Smooth muscle cell (in vitro differentiated cells): ENCODE data around the gene BTBD2. TPM values are rescaled to one million over a fixed set of nuclear protein-coding genes. Genes with fewer than 3 reads are reported as not detected.

Experiments used
- DNase-seq: peaks from one replicate; lab custom pipeline; 2025; ENCODE audit not compliant: unreplicated experiment; lab: John Stamatoyannopoulos, UW
- H2AFZ ChIP-seq: fragments of 200-600 bp; sonication (generic); 2 replicates; pipeline ENCODE4 v1.6.0; 2016; ENCODE audit warnings: antibody characterized with exemption, low read depth, mild to moderate bottlenecking
- H3F3A ChIP-seq: fragments of 200-600 bp; sonication (generic); 2 replicates; pipeline ENCODE4 v1.6.0; 2017; ENCODE audit warnings: antibody characterized with exemption, low read depth
- H3K27ac ChIP-seq: fragments of 200-600 bp; sonication (generic); 2 replicates; pipeline ENCODE4 v1.5.1; 2016; ENCODE audit warnings: low read depth, mild to moderate bottlenecking
- H3K27me3 ChIP-seq: fragments of 200-600 bp; sonication (generic); 2 replicates; pipeline ENCODE4 v1.6.1; 2016; ENCODE audit warnings: low read depth, mild to moderate bottlenecking
- H3K36me3 ChIP-seq: fragments of 200-600 bp; sonication (generic); 2 replicates; pipeline ENCODE4 v1.5.1; 2016; ENCODE audit warnings: low read depth
- H3K4me1 ChIP-seq: fragments of 200-600 bp; sonication (generic); 2 replicates; pipeline ENCODE4 v1.5.1; 2016; ENCODE audit warnings: low read depth
- H3K4me2 ChIP-seq: fragments of 200-600 bp; sonication (generic); 2 replicates; pipeline ENCODE4 v1.6.0; 2016; ENCODE audit warnings: mild to moderate bottlenecking
- H3K4me3 ChIP-seq: fragments of 200-600 bp; sonication (generic); 2 replicates; pipeline ENCODE4 v1.5.1; 2016; ENCODE audit warnings: mild to moderate bottlenecking
- H3K79me2 ChIP-seq: fragments of 200-600 bp; sonication (generic); 2 replicates; pipeline ENCODE4 v1.6.0; 2016; ENCODE audit warnings: low read depth, mild to moderate bottlenecking
- H3K9ac ChIP-seq: fragments of 200-600 bp; sonication (generic); 2 replicates; pipeline ENCODE4 v1.6.0; 2016; ENCODE audit warnings: low read depth
- H3K9me3 ChIP-seq: fragments of 200-600 bp; sonication (generic); replicated peaks from 2 replicates; pipeline ENCODE4 v1.5.1; 2016; ENCODE audit warnings: low read depth
- H4K20me1 ChIP-seq: fragments of 200-600 bp; sonication (generic); 2 replicates; pipeline ENCODE4 v1.6.0; 2016; ENCODE audit warnings: low read depth
- WGBS: methylation state at CpG from one replicate; pipeline ENCODE4 v1.1.7; 2016; ENCODE audit warnings: low lambda C conversion rate; 5-methylcytosine and 5-hydroxymethylcytosine counted together
- polyA plus RNA-seq: library from polyadenylated mRNA; unstranded; fragments of >200 nt; fragmentation: Nextera tagmentation; extraction: Ambion mirVana; gene quantifications from 2 replicates; pipeline ENCODE4 v1.2.1, GENCODE V29; 2016
- total RNA-seq: library from RNA; depleted of rRNA; stranded (reverse); fragments of >200 nt; gene quantifications from 2 replicates; pipeline ENCODE4 v1.2.3, GENCODE V29; 2014
- TF ChIP-seq, protein P1 (sequence below): fragments of 200-600 bp; sonication (generic); IDR thresholded peaks from 2 replicates; pipeline ENCODE4 v1.5.1; 2017; ENCODE audit warnings: borderline replicate concordance, mild to moderate bottlenecking, antibody characterized with exemption; ENCODE audit not compliant: insufficient read depth, poor library complexity, severe bottlenecking

BTBD2 gene
- total and polyA plus RNA-seq, 2 experiments from 2014 or later, result 37.8 to 63.2 TPM

DNA sequence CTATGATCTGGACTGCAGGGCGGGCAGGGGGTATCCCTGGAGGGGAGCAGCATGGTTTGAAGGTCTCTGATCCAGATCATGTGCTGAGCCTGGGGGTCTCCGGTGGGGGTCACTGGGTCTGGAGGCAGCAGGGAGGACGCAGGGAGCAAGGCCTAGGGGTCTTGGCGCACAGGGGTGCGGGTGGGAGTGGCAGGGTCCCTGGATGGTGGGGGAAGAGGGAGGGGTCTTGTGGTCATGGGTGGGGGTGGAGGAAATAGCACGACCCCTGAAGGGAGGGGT lies 1.9 kb downstream of the BTBD2 start:
- peaks cover 4% of the 10 kb centered on the region for H3K79me2 ChIP-seq

DNA sequence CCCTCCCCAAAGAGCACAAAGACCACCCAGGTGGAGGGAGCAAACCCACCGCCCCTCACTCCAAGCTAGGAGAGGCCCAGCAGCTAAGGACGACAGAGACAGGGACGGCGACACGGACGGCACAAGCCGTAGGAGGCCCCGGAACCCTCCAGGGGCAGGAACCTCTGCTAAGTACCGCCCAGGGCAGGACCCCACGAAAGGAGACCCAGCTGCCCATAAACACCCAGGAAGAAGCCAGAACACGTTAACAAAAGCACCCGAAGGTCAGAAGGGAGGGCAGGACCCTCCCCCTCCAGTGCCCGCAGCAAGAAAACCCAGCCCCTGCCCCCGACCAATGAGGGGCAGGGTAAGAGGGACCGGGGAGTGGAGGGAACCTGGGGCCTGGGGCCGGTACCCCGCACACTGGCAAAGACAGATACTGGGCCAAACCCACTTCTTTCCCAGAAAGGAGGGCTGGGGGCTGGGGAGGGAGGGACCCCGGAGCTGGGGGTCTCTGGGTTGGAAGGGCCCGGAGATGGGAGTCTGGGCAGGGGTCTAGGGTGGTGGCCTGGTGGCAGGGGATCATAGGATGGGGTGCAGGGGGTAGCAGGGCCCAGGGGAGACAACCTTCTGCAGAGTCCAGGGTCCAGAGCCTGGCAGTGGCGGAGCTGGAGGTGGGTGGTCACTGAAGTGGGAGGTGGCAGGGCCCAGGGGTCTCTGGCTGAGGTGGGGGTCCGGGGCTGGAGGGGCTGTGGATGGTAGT lies 2.4 kb downstream of the BTBD2 start:
- TF ChIP-seq, protein P1, sequence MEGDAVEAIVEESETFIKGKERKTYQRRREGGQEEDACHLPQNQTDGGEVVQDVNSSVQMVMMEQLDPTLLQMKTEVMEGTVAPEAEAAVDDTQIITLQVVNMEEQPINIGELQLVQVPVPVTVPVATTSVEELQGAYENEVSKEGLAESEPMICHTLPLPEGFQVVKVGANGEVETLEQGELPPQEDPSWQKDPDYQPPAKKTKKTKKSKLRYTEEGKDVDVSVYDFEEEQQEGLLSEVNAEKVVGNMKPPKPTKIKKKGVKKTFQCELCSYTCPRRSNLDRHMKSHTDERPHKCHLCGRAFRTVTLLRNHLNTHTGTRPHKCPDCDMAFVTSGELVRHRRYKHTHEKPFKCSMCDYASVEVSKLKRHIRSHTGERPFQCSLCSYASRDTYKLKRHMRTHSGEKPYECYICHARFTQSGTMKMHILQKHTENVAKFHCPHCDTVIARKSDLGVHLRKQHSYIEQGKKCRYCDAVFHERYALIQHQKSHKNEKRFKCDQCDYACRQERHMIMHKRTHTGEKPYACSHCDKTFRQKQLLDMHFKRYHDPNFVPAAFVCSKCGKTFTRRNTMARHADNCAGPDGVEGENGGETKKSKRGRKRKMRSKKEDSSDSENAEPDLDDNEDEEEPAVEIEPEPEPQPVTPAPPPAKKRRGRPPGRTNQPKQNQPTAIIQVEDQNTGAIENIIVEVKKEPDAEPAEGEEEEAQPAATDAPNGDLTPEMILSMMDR, result no peak
- no peak overlapping the region for H3K27ac ChIP-seq
- no peaks in the 10 kb centered on the region for H3F3A ChIP-seq
- peaks cover 3% of the 10 kb centered on the region for H3K4me1 ChIP-seq
- H3K4me2 ChIP-seq, result no peak overlapping the region
- no peaks in the 10 kb centered on the region for H3K36me3 ChIP-seq
- no peak overlapping the region for H2AFZ ChIP-seq
- H3K4me3 ChIP-seq, result no peak overlapping the region
- H3K27me3 ChIP-seq, result no peaks in the 10 kb centered on the region
- 91% methylated on average over 16 of the region's 21 CpGs for WGBS
- no peak for DNase-seq
- H3K9ac ChIP-seq, result no peak overlapping the region
- H3K79me2 ChIP-seq, result peaks cover 4% of the 10 kb centered on the region
- no peaks in the 10 kb centered on the region for H3K9me3 ChIP-seq
- peaks cover 27% of the 10 kb centered on the region for H4K20me1 ChIP-seq

More for the DNA sequence above, 1.9 kb downstream of the BTBD2 start:
- no peaks in the 10 kb centered on the region for H3F3A ChIP-seq
- DNase-seq, result no peak
- no peaks in the 10 kb centered on the region for H3K36me3 ChIP-seq
- H3K9me3 ChIP-seq, result no peaks in the 10 kb centered on the region
- TF ChIP-seq, protein P1, result no peak
- WGBS, result 100% methylated on average over 2 of the region's 6 CpGs
- no peak overlapping the region for H3K9ac ChIP-seq
- peaks cover 22% of the 10 kb centered on the region for H4K20me1 ChIP-seq
- H3K27me3 ChIP-seq, result no peaks in the 10 kb centered on the region
- H3K4me3 ChIP-seq, result no peak overlapping the region
- H3K27ac ChIP-seq, result no peak overlapping the region
- H3K4me2 ChIP-seq, result no peak overlapping the region
- peaks cover 3% of the 10 kb centered on the region for H3K4me1 ChIP-seq
- no peak overlapping the region for H2AFZ ChIP-seq

DNA sequence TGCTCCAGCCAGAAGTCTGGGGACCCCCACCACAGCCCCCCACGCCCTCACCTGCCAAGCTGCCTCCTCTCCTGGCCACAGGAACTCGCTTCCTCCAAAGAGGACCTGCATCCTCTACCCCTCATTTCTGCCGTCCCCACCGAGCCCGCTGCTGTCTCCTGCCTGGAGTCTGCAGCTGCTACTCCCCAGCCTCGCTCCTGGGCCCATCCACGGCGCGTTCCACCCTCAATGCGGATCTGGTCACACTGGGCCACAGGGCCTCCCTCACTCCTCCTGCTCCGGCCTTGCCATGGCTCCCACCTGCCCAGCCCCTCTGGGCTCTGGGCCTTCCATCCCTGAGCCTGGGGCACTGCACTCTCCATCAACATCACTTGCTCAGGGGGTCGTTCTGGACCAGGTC lies 4.3 kb downstream of the BTBD2 start:
- DNase-seq, result no peak
- Histone ChIP-seq H3K9ac (no peak overlapping the region), H3K27me3 (no peaks in the 10 kb centered on the region), H3K27ac (no peak overlapping the region), H3K4me3 (no peak overlapping the region), H3K9me3 (no peaks in the 10 kb centered on the region), H3K79me2 (peaks cover 9% of the 10 kb centered on the region), H4K20me1 (peaks cover 46% of the 10 kb centered on the region), H3K4me1 (peaks cover 3% of the 10 kb centered on the region), H2AFZ (no peak overlapping the region), H3K36me3 (no peaks in the 10 kb centered on the region), H3F3A (no peaks in the 10 kb centered on the region), H3K4me2 (no peak overlapping the region)
- WGBS, result 97% methylated on average over 12 of the region's 12 CpGs
- TF ChIP-seq, protein P1, result no peak

DNA sequence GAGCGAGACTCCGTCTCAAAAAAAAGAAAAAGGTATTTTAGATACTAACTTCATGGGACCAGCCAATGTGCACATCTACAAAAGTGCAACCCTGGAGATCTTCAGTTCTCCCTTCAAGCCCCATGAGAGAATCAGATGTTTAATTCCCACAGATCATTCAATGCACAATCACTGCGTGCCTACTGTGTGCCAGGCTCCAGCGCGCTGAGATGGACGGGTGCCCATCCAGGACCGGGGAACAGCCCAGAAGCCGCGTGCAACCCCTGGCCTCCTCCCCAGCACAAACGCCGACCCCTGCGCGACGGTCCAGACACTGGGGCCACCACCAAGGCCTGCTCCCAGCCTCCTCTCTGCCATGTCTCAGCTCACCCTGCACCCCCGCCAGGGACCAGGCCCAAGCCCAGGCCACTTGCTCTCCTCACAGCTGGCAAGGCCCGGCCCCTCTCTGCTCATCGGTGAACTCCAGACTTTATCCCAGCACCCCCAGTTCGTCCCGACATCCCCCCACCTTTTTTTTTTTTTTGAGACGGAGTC lies 5.3 kb downstream of the BTBD2 start:
- Histone ChIP-seq H3K36me3 (no peaks in the 10 kb centered on the region), H3K9ac (no peak overlapping the region), H2AFZ (no peak overlapping the region), H3F3A (no peaks in the 10 kb centered on the region), H3K4me3 (no peak overlapping the region), H3K27ac (no peak overlapping the region), H3K27me3 (no peaks in the 10 kb centered on the region), H3K4me2 (no peak overlapping the region), H4K20me1 (peaks cover 56% of the 10 kb centered on the region), H3K9me3 (no peaks in the 10 kb centered on the region), H3K79me2 (peaks cover 9% of the 10 kb centered on the region), H3K4me1 (peaks cover 3% of the 10 kb centered on the region)
- DNase-seq, result no peak
- TF ChIP-seq, protein P1, result no peak
- 96% methylated on average over 20 of the region's 20 CpGs for WGBS
